Anterior cingulate cortex (tissue), 58 donors: ENCODE measurements around the gene DHX57.

Experiments
- DNase-seq, 58 donors: peaks; one replicate each; lab custom pipeline; 2025; lab: John Stamatoyannopoulos, UW

DHX57 gene

GRCh38 chr2:38875576-38876367, at the start of gene DHX57, which contains the start of gene MORN2:
DHX57 (minus strand) TSS chr2:38875934; CDS start chr2:38868405, 7,529 bp downstream.
MORN2 (plus strand) TSS chr2:38875976.
- DNase-seq = peak; percentile 38 to 91 (median 77)

DNA sequence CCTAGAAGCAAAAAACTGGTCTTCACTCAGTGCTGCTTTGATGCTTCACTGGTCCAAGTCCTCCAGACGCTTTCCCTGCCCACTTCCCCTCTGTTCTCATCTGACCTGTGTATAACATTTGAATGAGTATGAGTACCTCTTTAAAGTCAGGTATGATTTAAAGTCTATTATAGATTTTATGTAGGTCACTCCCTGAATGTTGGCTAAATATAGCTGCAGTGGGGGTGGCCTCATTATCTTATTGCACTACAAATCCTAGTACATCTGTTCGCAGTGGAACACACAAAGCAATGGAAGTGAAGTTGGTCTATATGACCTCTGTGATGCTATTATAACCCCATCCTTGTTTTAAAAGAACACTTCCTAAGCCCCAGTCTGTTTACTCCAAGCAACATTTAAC, 47.2 kb upstream of the DHX57 start:
- DNase-seq = no peak

GRCh38 chr2:38922389-38922788, 46.7 kb upstream of the DHX57 start:
- DNase-seq = no peak

- no peak for DNase-seq
These were observed 36.9 kb upstream of the DHX57 start for GRCh38 chr2:38912619-38913018.

- DNase-seq = no peak
These were observed 35.5 kb upstream of the DHX57 start for GRCh38 chr2:38911191-38911590.

DNA sequence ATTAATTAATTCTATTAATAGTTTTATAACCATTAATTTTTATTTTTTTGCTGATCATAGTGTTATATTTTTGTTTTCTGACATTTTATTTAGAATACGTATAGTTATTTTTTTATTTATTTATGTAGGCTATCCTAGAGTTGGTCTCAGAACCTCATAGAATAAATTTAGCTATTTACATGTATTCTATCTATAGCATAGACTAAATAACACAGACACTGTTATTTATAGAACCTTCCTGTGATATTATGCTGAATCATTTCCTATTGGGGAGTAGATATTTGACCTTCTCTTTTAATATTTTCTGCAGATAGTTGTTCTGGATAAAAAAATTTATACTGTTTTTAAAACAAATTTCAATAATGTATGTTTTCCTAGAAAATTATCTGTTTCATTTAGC, 34.1 kb upstream of the DHX57 start:
- no peak for DNase-seq

- no peak for DNase-seq
These were observed 32.2 kb upstream of the DHX57 start for GRCh38 chr2:38907743-38908562.

GRCh38 chr2:38907242-38907641, 31.5 kb upstream of the DHX57 start:
- DNase-seq = no peak

GRCh38 chr2:38905251-38905650, 29.5 kb upstream of the DHX57 start:
- no peak for DNase-seq

DNA sequence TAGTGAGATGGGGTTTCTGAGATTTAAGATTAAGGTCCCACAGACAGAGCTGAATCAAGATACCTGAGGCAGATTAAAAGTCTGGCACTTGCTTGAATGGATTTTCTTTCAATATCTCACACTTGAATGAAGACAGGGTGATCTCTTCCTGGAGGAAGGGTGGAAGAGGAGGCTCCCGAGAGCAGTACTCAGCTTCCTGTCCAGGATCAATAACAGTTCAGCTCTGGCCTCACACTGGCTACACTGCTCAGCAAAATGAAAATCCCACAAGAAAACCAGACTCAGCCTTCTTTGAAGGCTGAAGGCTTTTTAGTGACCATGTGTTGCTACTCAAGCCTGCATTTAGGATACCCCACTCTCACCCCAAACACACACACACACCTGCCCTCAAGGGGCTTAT, 25.0 kb upstream of the DHX57 start:
- DNase-seq = no peak

GRCh38 chr2:38898256-38898655, 22.5 kb upstream of the DHX57 start:
- DNase-seq = no peak

- DNase-seq = no peak
These were observed 17.1 kb upstream of the DHX57 start for GRCh38 chr2:38892819-38893218.

DNA sequence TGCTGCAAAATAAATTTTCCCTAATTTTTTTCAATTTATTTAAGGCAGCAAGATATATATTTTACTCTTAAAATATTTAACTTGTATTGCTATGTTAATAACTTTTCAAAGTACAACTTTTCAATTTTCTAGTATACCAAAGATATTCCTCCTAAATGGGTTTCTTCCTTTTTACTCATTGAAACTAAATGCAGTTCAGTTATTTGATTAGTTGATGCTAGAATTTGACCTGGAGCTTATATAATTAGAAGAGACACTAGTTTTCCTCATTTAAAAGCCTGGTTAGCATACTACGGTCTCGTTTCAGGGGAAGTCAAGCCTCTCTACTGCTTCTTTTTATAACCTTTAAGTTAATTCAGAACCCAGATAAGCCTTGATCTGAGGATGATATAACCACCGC, 13.8 kb upstream of the DHX57 start, which contains the start of gene ARHGEF33:
Gene ARHGEF33 (plus strand): TSS at position 301 of the 400 bp plus-strand sequence. CDS start 29,573 bp downstream, outside the sequence.
- no peak for DNase-seq

- DNase-seq = no peak
These were observed 13.3 kb upstream of the DHX57 start for GRCh38 chr2:38889045-38889444.

- DNase-seq = no peak
These were observed 12.3 kb upstream of the DHX57 start for GRCh38 chr2:38887902-38888554.

DNA sequence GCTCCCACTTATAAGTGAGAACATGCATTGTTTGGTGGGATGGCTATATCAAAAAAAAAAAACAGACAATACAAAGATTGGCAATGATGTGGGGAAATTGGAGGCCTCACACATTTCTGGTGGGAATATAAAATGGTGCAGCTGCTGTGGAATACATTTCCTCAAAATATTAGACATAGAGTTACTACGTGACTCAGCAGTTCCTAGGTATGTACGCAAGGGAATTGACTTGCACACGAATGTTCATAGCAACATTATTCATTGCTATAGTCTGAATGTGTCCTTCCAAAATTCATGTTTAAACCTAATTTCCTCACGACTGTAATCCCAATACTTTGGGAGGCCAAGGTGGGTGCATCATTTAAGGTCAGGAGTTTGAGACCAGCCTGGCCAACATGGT, 11.6 kb upstream of the DHX57 start:
- DNase-seq = no peak

DNA sequence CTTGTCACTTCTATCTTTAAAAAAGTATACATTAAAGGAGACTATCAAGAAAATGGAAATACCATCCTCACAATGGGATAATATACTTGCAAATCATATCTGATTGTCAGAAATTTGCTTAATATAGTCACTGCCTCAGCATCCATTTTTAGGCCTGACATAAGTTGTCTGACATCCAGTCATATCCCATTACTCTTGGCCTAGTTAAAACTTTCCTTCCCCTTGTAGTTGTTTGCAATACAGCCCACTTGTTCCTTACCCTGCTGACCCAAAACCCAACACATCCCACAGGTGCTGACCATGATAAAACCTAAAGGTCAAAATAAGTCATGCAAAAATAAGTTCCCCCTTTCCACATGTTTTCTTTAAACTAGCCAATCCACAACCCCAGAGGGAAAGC, 10.3 kb upstream of the DHX57 start:
- DNase-seq = no peak

DNA sequence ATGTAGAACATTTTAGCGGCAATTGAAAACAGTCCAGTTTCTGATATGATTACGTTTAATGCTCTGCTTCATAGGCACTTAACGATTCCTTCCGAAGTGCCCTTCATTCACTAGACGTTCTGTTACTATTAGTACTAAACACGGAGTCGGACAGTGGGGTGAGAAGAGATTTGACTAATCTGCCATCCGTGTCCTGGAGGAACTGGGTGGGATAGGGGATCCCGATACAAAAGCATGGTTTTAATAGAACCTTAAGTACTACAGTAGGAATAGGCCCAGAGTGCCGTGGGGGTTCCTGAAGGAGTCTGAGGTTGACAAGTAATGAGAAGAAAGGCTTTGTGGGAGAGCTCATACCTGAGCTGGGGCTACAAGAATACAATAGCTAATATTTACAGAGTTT, 673 bp upstream of the DHX57 start:
- DNase-seq = no peak

- peak in 1 of 58 donors; percentile 38 for DNase-seq
These were observed 533 bp downstream of the DHX57 start for GRCh38 chr2:38875227-38875575.

- no peak for DNase-seq
These were observed 2.0 kb downstream of the DHX57 start for GRCh38 chr2:38873763-38874162.

GRCh38 chr2:38871432-38871831, 4.3 kb downstream of the DHX57 start:
- no peak for DNase-seq
